Measurements from ENCODE around the gene QRSL1. TPM values are rescaled to one million over a fixed set of nuclear protein-coding genes. Genes with fewer than 3 reads are reported as not detected.
"Not testable (repeated sequence)": the region's sequence is repeated elsewhere in the genome, so short reads cannot be mapped to it uniquely, and the experiment has no call there.

The QRSL1 gene
- total RNA-seq, 1 donor from 2014 or later, result 9.8 TPM

GRCh38 chr6:106623039-106623438, 6.3 kb upstream of the QRSL1 start:
- Histone ChIP-seq H3K79me2 (ENCODE audit: insufficient read depth, low read length) (no peaks in the 10 kb centered on the region), H3K36me3 (ENCODE audit: insufficient read depth, low read length) (no peaks in the 10 kb centered on the region), H3K27me3 (ENCODE audit: insufficient read depth, low read length) (no peaks in the 10 kb centered on the region), H4K20me1 (ENCODE audit: insufficient read depth, low read length) (no peaks in the 10 kb centered on the region), H3K9ac (ENCODE audit: low read length) (no peak overlapping the region), H3K9me3 (ENCODE audit: insufficient read depth, low read depth, low read length) (no peaks in the 10 kb centered on the region), H2AFZ (ENCODE audit: low read depth, low read length) (no peak overlapping the region), H3K4me2 (ENCODE audit: low read length) (no peak overlapping the region), H3K4me1 (ENCODE audit: insufficient read depth, low read length) (no peaks in the 10 kb centered on the region), H3K4me3 (ENCODE audit: insufficient read depth, low read depth, low read length) (no peak overlapping the region), H3K27ac (ENCODE audit: low read depth, low read length) (no peak overlapping the region)
- H3K36me3 Mint-ChIP-seq (ENCODE audit: low read depth, unreplicated experiment), result peaks cover 3% of the 10 kb centered on the region
- peaks cover 2% of the 10 kb centered on the region for H3K9me3 Mint-ChIP-seq (ENCODE audit: unreplicated experiment)
- H3K27ac Mint-ChIP-seq (ENCODE audit: unreplicated experiment), result no peak overlapping the region
- DNase-seq (ENCODE audit: low read depth), result no peak
- H3K27me3 Mint-ChIP-seq (ENCODE audit: low read depth, unreplicated experiment), result no peaks in the 10 kb centered on the region
- TF ChIP-seq, protein P1, sequence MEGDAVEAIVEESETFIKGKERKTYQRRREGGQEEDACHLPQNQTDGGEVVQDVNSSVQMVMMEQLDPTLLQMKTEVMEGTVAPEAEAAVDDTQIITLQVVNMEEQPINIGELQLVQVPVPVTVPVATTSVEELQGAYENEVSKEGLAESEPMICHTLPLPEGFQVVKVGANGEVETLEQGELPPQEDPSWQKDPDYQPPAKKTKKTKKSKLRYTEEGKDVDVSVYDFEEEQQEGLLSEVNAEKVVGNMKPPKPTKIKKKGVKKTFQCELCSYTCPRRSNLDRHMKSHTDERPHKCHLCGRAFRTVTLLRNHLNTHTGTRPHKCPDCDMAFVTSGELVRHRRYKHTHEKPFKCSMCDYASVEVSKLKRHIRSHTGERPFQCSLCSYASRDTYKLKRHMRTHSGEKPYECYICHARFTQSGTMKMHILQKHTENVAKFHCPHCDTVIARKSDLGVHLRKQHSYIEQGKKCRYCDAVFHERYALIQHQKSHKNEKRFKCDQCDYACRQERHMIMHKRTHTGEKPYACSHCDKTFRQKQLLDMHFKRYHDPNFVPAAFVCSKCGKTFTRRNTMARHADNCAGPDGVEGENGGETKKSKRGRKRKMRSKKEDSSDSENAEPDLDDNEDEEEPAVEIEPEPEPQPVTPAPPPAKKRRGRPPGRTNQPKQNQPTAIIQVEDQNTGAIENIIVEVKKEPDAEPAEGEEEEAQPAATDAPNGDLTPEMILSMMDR (IDR thresholded peaks at IDR 0.05; ENCODE audit: insufficient read depth, low read depth, low read length), result no peak
- no peak for TF ChIP-seq EZH2 (IDR thresholded peaks at IDR 0.05; ENCODE audit: insufficient read depth, low read length)
- H3K4me1 Mint-ChIP-seq (ENCODE audit: low read depth, unreplicated experiment), result peaks cover 9% of the 10 kb centered on the region
- H3K4me3 Mint-ChIP-seq (ENCODE audit: unreplicated experiment), result no peak overlapping the region
- FAIRE-seq, result no peak

DNA sequence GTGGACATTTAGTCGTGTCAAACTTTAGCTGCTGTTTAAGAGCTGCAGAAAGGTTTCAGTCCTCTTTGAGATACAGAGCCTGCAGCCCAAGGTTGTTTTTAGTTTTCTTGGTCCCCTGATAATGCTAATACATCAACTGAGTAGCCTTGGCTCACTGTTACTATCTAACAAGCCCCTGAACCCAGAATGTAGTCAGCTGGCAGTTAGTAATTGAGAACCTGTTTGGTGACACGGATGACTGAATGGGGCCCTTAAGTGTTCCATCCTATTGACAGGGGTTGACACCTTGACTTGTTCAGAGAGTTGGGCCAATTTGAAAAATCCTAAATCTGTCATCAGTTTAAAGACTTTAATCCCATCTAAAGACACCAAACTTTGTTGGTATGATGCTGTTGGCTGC, 2.9 kb upstream of the QRSL1 start:
- Histone ChIP-seq H3K79me2 (ENCODE audit: insufficient read depth, low read length) (peaks cover 19% of the 10 kb centered on the region), H3K27me3 (ENCODE audit: insufficient read depth, low read length) (no peaks in the 10 kb centered on the region), H4K20me1 (ENCODE audit: insufficient read depth, low read length) (no peaks in the 10 kb centered on the region), H3K9ac (ENCODE audit: low read length) (no peak overlapping the region), H2AFZ (ENCODE audit: low read depth, low read length) (no peak overlapping the region), H3K4me2 (ENCODE audit: low read length) (no peak overlapping the region), H3K9me3 (ENCODE audit: insufficient read depth, low read depth, low read length) (no peaks in the 10 kb centered on the region), H3K27ac (ENCODE audit: low read depth, low read length) (no peak overlapping the region), H3K4me1 (ENCODE audit: insufficient read depth, low read length) (peaks cover 3% of the 10 kb centered on the region), H3K36me3 (ENCODE audit: insufficient read depth, low read length) (no peaks in the 10 kb centered on the region), H3K4me3 (ENCODE audit: insufficient read depth, low read depth, low read length) (no peak overlapping the region)
- no peak for DNase-seq (ENCODE audit: low read depth)
- Mint-ChIP-seq H3K9me3 (ENCODE audit: unreplicated experiment) (peaks cover 2% of the 10 kb centered on the region), H3K27me3 (ENCODE audit: low read depth, unreplicated experiment) (no peaks in the 10 kb centered on the region), H3K36me3 (ENCODE audit: low read depth, unreplicated experiment) (peaks cover 3% of the 10 kb centered on the region), H3K27ac (ENCODE audit: unreplicated experiment) (no peak overlapping the region), H3K4me3 (ENCODE audit: unreplicated experiment) (no peak overlapping the region), H3K4me1 (ENCODE audit: low read depth, unreplicated experiment) (peaks cover 5% of the 10 kb centered on the region)
- FAIRE-seq, result no peak
- TF ChIP-seq, protein P1 (IDR thresholded peaks at IDR 0.05; ENCODE audit: insufficient read depth, low read depth, low read length), result no peak
- no peak for TF ChIP-seq EZH2 (IDR thresholded peaks at IDR 0.05; ENCODE audit: insufficient read depth, low read length)

GRCh38 chr6:106627760-106628159, 1.6 kb upstream of the QRSL1 start:
- not testable (repeated sequence) for H4K20me1 ChIP-seq (ENCODE audit: insufficient read depth, low read length); H3K36me3 ChIP-seq (ENCODE audit: insufficient read depth, low read length); H3K4me2 ChIP-seq (ENCODE audit: low read length); H3K4me1 ChIP-seq (ENCODE audit: insufficient read depth, low read length); H3K9ac ChIP-seq (ENCODE audit: low read length); H3K4me1 Mint-ChIP-seq (ENCODE audit: low read depth, unreplicated experiment); FAIRE-seq; H2AFZ ChIP-seq (ENCODE audit: low read depth, low read length); H3K27me3 Mint-ChIP-seq (ENCODE audit: low read depth, unreplicated experiment); H3K4me3 ChIP-seq (ENCODE audit: insufficient read depth, low read depth, low read length); H3K36me3 Mint-ChIP-seq (ENCODE audit: low read depth, unreplicated experiment); DNase-seq (ENCODE audit: low read depth); H3K27ac Mint-ChIP-seq (ENCODE audit: unreplicated experiment); H3K9me3 ChIP-seq (ENCODE audit: insufficient read depth, low read depth, low read length); H3K27me3 ChIP-seq (ENCODE audit: insufficient read depth, low read length); H3K9me3 Mint-ChIP-seq (ENCODE audit: unreplicated experiment); H3K4me3 Mint-ChIP-seq (ENCODE audit: unreplicated experiment); H3K27ac ChIP-seq (ENCODE audit: low read depth, low read length)
- peaks cover 32% of the 10 kb centered on the region for H3K79me2 ChIP-seq (ENCODE audit: insufficient read depth, low read length)

Data from astrocyte (in vitro differentiated cells and primary cell).